HFFc6 (cell line): ENCODE results near the gene LIG1. TPM values are rescaled to one million over a fixed set of nuclear protein-coding genes. Genes with fewer than 3 reads are reported as not detected.

ENCODE experiments used
- DNase-seq: peaks from one replicate; pipeline ENCODE4 v3.0.0-alpha.2; 2018
- H3K27ac Mint-ChIP-seq: 2 replicates; pipeline ENCODE4 v1.8.0; 2020; ENCODE audit warnings: mild to moderate bottlenecking, mixed read lengths
- H3K27me3 Mint-ChIP-seq: 2 replicates; pipeline ENCODE4 v1.8.0; 2021; ENCODE audit warnings: mild to moderate bottlenecking, moderate library complexity, mixed read lengths; ENCODE audit not compliant: insufficient read depth
- H3K36me3 Mint-ChIP-seq: 2 replicates; pipeline ENCODE4 v1.8.0; 2021; ENCODE audit warnings: low read depth, mixed read lengths
- H3K4me1 Mint-ChIP-seq: 2 replicates; pipeline ENCODE4 v1.8.0; 2020; ENCODE audit warnings: low read depth, mixed read lengths
- H3K4me3 Mint-ChIP-seq: 2 replicates; pipeline ENCODE4 v1.8.0; 2020; ENCODE audit warnings: mild to moderate bottlenecking, moderate library complexity, mixed read lengths
- H3K9me3 Mint-ChIP-seq: 2 replicates; pipeline ENCODE4 v1.8.0; 2020; ENCODE audit warnings: mild to moderate bottlenecking, mixed read lengths
- CTCF ChIP-seq: fragments of 200-600 bp; sonication (generic); IDR thresholded peaks from 2 replicates; pipeline ENCODE4 v1.5.0; 2021; ENCODE audit warnings: antibody characterized with exemption, mild to moderate bottlenecking
- long read RNA-seq: library from polyadenylated mRNA; unstranded; transcript quantifications from one replicate; pipeline ENCODE4 v2.0.0, GENCODE V29; 2019
- total RNA-seq, 6 experiments: library from RNA; stranded (reverse); fragmentation: NEBNext Ultra II Directional; extraction: Animal tissue kit (Norgen Biotek cat#: 25700); gene quantifications; 2 replicates in 1 of 6; 3 replicates in 5 of 6; pipeline ENCODE4 v1.2.3, GENCODE V29; 2021

LIG1 gene
- 10 to 100 TPM; 25.9 to 55.8 (median 48.1) TPM for total RNA-seq
- long read RNA-seq, transcript LIG1-201 (28 exons, 3,384 nt): major isoform, 11 of 24 reads
- long read RNA-seq, partial matches to known transcripts: 3 of 24 reads
- long read RNA-seq, other reads (novel, unspliced or antisense): 10 of 24 reads

DNA sequence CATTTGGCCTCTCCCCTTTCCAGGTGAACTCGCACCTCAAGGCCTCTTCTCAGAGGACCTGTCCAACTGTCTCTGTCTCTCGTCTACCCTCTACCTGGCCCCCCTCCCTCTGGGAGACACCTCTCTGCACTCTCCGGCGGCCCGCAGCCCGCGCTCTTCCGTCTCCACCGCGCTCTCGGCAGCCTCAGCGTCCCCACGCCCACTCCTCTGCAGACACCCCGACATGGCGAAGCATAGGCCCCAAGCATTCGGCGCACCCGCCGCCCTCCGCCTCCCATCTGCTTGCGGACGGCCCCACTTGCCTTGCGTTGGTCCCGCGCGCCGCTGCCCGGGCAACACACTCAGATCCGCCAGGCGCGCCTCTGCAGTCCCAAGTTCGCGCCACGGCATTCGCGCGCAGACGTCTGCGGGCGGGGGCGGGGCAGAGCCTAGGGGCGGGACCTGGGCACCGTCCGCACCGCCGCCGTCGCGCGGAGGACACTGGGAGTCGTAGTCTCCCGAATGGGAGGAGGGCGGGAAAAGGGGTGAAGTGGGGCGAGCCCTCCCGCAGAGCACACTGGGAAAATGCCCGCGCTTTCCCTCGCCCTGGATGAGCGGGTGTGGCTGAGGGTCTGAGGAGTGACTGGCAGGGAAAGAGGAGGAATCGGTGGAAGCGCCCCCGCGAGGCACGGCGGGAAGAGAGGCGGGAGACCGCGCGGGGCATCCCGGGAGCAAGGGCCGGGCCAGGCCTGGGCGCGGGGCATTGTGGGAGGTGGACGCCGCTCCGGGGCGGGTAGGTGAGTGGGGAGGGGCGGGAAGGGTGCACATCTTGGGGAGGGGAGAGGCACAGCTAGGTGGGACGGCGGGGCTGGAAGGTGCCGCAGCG, at the start of gene LIG1, which contains the start of gene ZSWIM9:
Gene LIG1, minus strand, starts transcription at position 406 of the 865 bp plus-strand sequence. CDS start 4,778 bp downstream, outside the sequence.
Gene ZSWIM9, plus strand, starts transcription at position 742 of the 865 bp plus-strand sequence. CDS start 1,123 bp downstream, outside the sequence.
- Mint-ChIP-seq H3K9me3 (no peaks in the 10 kb centered on the region), H3K36me3 (peaks cover 25% of the 10 kb centered on the region), H3K4me3 (peak within 1 kb of the TSS; percentile 91), H3K27ac (peak within 1 kb of the TSS; percentile 89), H3K27me3 (no peaks in the 10 kb centered on the region), H3K4me1 (peaks cover 17% of the 10 kb centered on the region)
- TF ChIP-seq CTCF: peak; percentile 50
- DNase-seq: peak; percentile 97

GRCh38 chr19:48218997-48219396, 48.9 kb upstream of the LIG1 start:
- H3K9me3 Mint-ChIP-seq: no peaks in the 10 kb centered on the region
- DNase-seq: no peak

DNA sequence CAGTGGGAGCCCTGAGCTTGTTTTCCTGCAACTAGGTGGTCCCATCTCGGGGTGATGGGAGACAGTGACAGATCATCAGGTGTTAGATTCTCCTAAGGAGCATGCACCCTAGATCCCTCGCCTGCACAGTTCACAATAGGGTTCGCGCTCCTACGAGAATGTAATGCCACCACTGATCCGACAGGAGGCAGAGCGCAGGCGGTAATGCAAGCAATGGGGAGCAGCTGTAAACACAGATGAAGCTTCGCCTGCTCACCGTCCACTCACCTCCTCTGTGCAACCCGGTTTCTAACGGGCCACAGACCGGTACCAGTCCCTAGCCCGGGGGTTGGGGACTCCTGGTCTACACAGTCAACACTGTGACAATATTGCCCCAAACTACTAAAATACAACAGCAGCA, 46.8 kb upstream of the LIG1 start:
- Mint-ChIP-seq H3K27ac (no peak overlapping the region), H3K4me3 (no peak overlapping the region), H3K27me3 (no peaks in the 10 kb centered on the region), H3K4me1 (peaks cover 10% of the 10 kb centered on the region), H3K9me3 (no peaks in the 10 kb centered on the region), H3K36me3 (peaks cover 13% of the 10 kb centered on the region; the same call in 1 of the 2 replicates)
- no peak for TF ChIP-seq CTCF
- DNase-seq: no peak

More at GRCh38 chr19:48218997-48219396, 48.9 kb upstream of the LIG1 start:
- TF ChIP-seq CTCF: no peak
- Mint-ChIP-seq H3K4me3 (no peak overlapping the region), H3K4me1 (peaks cover 10% of the 10 kb centered on the region), H3K27me3 (no peaks in the 10 kb centered on the region), H3K27ac (no peak overlapping the region), H3K36me3 (peaks cover 11% of the 10 kb centered on the region; the same call in 1 of the 2 replicates)

GRCh38 chr19:48213959-48214358, 43.8 kb upstream of the LIG1 start:
- DNase-seq: no peak
- H3K4me1 Mint-ChIP-seq: peaks cover 5% of the 10 kb centered on the region
- no peak overlapping the region for H3K27ac Mint-ChIP-seq

DNA sequence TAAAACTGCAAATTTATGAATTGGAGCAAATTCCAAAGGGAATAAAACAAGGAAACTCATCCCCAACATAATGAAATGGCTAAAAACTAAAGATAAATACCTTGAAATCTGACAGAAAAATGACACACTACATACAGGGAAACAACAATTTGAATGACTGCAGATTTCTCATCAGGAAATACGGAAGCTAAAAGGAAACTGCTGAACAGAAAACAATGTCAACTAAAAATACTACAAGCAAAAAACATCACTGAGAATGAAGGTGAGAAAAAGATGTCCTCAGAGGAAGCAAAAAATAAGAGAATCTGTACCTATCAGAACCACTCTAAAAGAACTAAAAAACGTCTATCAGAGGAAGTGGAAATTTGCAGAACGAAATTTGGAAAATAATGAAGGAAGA, 39.9 kb upstream of the LIG1 start:
- H3K36me3 Mint-ChIP-seq: peaks cover 6% of the 10 kb centered on the region; the same call in 1 of the 2 replicates
- H3K9me3 Mint-ChIP-seq: no peaks in the 10 kb centered on the region
- no peak for DNase-seq
- no peaks in the 10 kb centered on the region for H3K27me3 Mint-ChIP-seq
- no peak for TF ChIP-seq CTCF
- H3K4me1 Mint-ChIP-seq: peaks cover 11% of the 10 kb centered on the region
- no peak overlapping the region for H3K4me3 Mint-ChIP-seq
- no peak overlapping the region for H3K27ac Mint-ChIP-seq

More at GRCh38 chr19:48213959-48214358, 43.8 kb upstream of the LIG1 start:
- no peak for TF ChIP-seq CTCF
- Mint-ChIP-seq H3K4me3 (no peak overlapping the region), H3K36me3 (peaks cover 13% of the 10 kb centered on the region; the same call in 1 of the 2 replicates), H3K27me3 (no peaks in the 10 kb centered on the region), H3K9me3 (no peaks in the 10 kb centered on the region)
